Uterus (tissue), 4 donors: ENCODE data around the gene KLRF1. TPM values are rescaled to one million over a fixed set of nuclear protein-coding genes. Genes with fewer than 3 reads are reported as not detected.
A peak's percentile ranks its signal among the peaks of the same experiment; 100 is the strongest.
"Not testable (repeated sequence)": the region's sequence is repeated elsewhere in the genome, so short reads cannot be mapped to it uniquely, and the experiment has no call there.

ENCODE experiments used
- DNase-seq, 2 donors: peaks; one replicate each; pipeline ENCODE4 v3.0.0-alpha.2; 2019 to 2020
- H3K27ac ChIP-seq, 2 donors: fragments of 200-600 bp; sonication (generic); 1 replicate in 1 of 2; 2 replicates in 1 of 2; pipeline ENCODE4 v1.5.1; 2016 to 2018
- H3K27me3 ChIP-seq, 2 donors: fragments of 200-600 bp; sonication (generic); one replicate each; pipeline ENCODE4 v1.5.1; 2018 to 2019; ENCODE audit warnings: control low read depth in 1 of 2
- H3K36me3 ChIP-seq, 2 donors: fragments of 200-600 bp; sonication (generic); one replicate each; pipeline ENCODE4 v1.5.1; 2019; ENCODE audit warnings: control low read depth in 1 of 2
- H3K4me1 ChIP-seq, 2 donors: fragments of 200-600 bp; sonication (generic); one replicate each; pipeline ENCODE4 v1.5.1; 2018 to 2019; ENCODE audit warnings: control low read depth in 1 of 2
- H3K4me3 ChIP-seq, 2 donors: fragments of 200-600 bp; sonication (generic); 1 replicate in 1 of 2; 2 replicates in 1 of 2; pipeline ENCODE4 v1.5.1; 2018 to 2019; ENCODE audit warnings: mild to moderate bottlenecking in 1 of 2
- H3K9me3 ChIP-seq, 2 donors: fragments of 200-600 bp; sonication (generic); one replicate each; pipeline ENCODE4 v1.5.1; 2019; ENCODE audit warnings: control low read depth in 1 of 2
- POLR2A ChIP-seq, 2 donors: fragments of 450-650 bp; IDR thresholded peaks; one replicate each; pipeline ENCODE4 v1.6.1; 2016; ENCODE audit warnings: antibody characterized with exemption in 2 of 2, mild to moderate bottlenecking in 1 of 2, moderate library complexity in 1 of 2
- intact Hi-C: fragments of 100-400 bp; cut with DNase I; formaldehyde crosslinking; loops from one replicate; pipeline ENCODE4 v1.15.1; 2023; ENCODE audit warnings: low total_unique reads
- total RNA-seq, 4 donors: library from RNA; depleted of rRNA in 3 of 4; stranded (reverse); fragments of >200 nt in 3 of 4; gene quantifications; one replicate each; pipeline versions ENCODE4 v1.1.0 to v1.2.4, GENCODE V29; 2014 to 2023
- TF ChIP-seq, protein P1 (sequence below), 4 experiments: fragments of 200-600 bp in 2 of 4; fragments of 450-650 bp in 2 of 4; sonication (generic) in 2 of 4; IDR thresholded peaks; one replicate each; pipeline ENCODE4 v1.5.1; 2016 to 2019; ENCODE audit warnings: antibody characterized with exemption in 4 of 4, mild to moderate bottlenecking in 2 of 4, moderate library complexity in 1 of 4
- donor health status: DM: yes; HTN: yes; CAD: no.

KLRF1 gene
- total RNA-seq, 4 donors from 2014 or later = 0.35 to 1.5 TPM; not detected in 2

DNA sequence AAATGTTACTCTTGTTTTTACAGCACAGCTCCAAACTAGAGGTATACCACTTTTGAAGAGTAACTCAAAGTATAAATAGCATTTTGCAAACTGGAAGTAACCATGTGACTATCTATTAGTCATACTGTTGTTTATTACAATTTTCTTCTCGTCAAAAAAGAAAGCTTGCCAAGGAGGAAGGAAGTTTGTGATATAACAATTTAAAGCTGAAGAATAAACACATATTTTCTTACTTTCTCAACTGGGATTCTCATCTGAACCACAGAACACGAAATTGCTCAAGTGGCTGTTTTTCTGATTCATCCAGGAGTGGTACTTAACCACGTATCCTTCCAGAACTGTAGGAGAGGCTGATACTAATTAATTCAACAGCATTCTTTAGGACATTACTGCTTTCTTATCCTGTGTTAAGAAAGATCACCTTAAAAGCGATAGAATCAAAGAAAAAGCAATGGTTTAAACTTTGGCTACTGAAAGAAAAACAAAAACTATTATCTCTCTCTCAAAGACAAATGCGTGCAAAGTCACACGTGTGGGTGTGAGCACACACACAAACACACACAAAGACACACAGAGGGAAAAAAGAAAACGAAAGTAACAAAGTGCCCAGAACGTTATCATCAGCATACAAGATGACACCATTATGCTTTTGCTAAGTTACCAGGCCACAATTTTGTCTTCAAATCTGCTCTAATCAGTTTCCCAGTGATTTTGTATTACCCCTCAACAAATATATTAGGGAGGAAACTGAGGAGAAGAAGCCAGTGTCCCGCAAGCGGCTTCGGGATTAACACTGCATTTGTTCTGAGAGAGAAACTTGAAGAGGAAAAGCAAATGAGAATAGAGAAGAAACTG, 42.3 kb downstream of the KLRF1 start, which contains the start of gene CLEC2B:
CLEC2B (minus strand) TSS at position 48 of the 855 bp plus-strand sequence.
- peak in 1 of 2 donors; percentile 36 for DNase-seq
- H3K36me3 ChIP-seq = no peaks in the 10 kb centered on the region
- H3K27ac ChIP-seq = peak within 1 kb of the TSS; percentile 84 to 99
- peak within 1 kb of the TSS; percentile 37 to 42 for H3K4me3 ChIP-seq
- intact Hi-C loops = no loop called here
- no peaks in the 10 kb centered on the region for H3K9me3 ChIP-seq
- no peaks in the 10 kb centered on the region for H3K27me3 ChIP-seq
- TF ChIP-seq POLR2A (IDR thresholded peaks at IDR 0.05) = peak; percentile 24 to 62
- TF ChIP-seq, protein P1, sequence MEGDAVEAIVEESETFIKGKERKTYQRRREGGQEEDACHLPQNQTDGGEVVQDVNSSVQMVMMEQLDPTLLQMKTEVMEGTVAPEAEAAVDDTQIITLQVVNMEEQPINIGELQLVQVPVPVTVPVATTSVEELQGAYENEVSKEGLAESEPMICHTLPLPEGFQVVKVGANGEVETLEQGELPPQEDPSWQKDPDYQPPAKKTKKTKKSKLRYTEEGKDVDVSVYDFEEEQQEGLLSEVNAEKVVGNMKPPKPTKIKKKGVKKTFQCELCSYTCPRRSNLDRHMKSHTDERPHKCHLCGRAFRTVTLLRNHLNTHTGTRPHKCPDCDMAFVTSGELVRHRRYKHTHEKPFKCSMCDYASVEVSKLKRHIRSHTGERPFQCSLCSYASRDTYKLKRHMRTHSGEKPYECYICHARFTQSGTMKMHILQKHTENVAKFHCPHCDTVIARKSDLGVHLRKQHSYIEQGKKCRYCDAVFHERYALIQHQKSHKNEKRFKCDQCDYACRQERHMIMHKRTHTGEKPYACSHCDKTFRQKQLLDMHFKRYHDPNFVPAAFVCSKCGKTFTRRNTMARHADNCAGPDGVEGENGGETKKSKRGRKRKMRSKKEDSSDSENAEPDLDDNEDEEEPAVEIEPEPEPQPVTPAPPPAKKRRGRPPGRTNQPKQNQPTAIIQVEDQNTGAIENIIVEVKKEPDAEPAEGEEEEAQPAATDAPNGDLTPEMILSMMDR (IDR thresholded peaks at IDR 0.05) = no peak
- H3K4me1 ChIP-seq = peaks cover 0 to 4% of the 10 kb centered on the region in 2 donors

DNA sequence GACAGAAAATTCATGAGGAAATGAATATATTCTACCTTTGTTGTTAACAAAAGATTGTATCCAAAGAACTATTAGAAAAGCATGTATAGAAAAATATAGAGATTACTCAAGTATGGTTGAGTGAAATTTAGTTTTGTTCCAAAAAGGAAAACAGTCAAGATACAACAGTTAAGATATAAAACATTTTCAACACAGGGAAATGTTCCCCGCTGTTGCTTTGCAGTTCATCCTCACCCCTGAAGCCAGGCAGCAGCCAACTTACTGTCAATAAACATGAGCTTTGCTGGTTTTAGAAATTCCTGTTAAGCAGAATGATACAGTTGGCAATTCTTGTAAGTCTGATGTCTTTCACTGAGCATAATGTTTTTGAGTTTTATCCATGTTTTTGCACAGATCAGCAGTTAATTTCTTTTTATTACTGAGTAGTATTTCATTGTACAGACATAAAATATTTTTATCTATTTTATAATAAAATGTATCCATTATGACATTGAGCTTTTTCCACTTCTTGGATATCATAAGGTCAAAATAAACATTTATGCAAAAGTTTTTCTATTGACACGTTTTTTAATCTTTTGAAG, 43.1 kb downstream of the KLRF1 start:
- no peak for DNase-seq
- H3K4me1 ChIP-seq = peaks cover 0 to 4% of the 10 kb centered on the region in 2 donors
- H3K36me3 ChIP-seq = no peaks in the 10 kb centered on the region
- H3K9me3 ChIP-seq = no peaks in the 10 kb centered on the region
- intact Hi-C loops = no loop called here
- TF ChIP-seq, protein P1 (IDR thresholded peaks at IDR 0.05) = no peak
- TF ChIP-seq POLR2A (IDR thresholded peaks at IDR 0.05) = no peak
- H3K4me3 ChIP-seq = peak overlapping the region; percentile 37 to 42
- peak overlapping the region; percentile 84 to 99 for H3K27ac ChIP-seq
- H3K27me3 ChIP-seq = no peaks in the 10 kb centered on the region

DNA sequence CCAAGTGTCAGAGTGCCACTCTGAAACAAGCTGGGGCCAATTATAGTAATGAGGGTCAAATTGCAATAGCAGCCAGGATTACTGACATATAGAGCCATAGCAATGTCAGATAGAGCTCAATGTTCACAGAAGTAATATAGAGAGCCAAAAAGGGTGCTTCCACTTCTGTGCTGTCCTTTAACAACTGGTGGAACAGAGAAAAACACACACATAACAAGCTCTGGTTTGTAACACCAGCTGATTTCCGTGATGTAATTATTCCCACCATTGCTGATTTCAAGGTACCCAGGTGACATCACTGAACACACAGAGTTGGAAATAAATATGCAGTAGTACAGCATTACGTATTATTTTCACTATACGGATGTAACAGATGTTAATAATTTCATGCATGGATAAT, 44.9 kb downstream of the KLRF1 start:
- TF ChIP-seq, protein P1 (IDR thresholded peaks at IDR 0.05) = no peak
- no peak for TF ChIP-seq POLR2A (IDR thresholded peaks at IDR 0.05)
- Histone ChIP-seq H3K36me3 (no peaks in the 10 kb centered on the region), H3K27me3 (no peaks in the 10 kb centered on the region), H3K4me3 (no peak overlapping the region), H3K9me3 (no peaks in the 10 kb centered on the region), H3K4me1 (peaks cover 0 to 4% of the 10 kb centered on the region in 2 donors), H3K27ac (peak overlapping the region; percentile 84 to 99)
- intact Hi-C loops = no loop called here
- DNase-seq = no peak

DNA sequence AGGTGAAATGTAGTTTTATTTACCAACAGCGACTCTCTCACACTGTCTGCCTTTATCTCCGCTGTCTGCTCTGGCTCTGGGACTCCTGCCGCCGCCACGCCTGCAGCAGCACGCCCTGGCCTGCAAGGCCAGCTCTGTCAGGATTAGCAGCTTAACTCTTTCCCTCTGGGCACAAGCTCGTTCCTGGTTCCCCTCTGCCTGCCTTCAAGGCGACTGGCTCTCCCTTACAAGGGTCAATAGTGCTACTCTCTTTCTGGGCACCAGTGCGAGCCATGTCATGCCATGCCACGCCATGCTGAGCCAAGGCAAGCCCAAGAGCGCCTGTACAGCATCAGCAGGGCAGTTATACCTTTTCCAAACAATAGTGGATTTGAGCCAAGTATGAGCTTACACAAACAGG, 45.5 kb downstream of the KLRF1 start:
- Histone ChIP-seq H3K27me3 (no peaks in the 10 kb centered on the region), H3K27ac (peak overlapping the region in 1 of 2 donors; percentile 84), H3K4me3 (no peak overlapping the region), H3K9me3 (no peaks in the 10 kb centered on the region), H3K36me3 (no peaks in the 10 kb centered on the region), H3K4me1 (peaks cover 0 to 4% of the 10 kb centered on the region in 2 donors)
- intact Hi-C loops = no loop called here
- TF ChIP-seq, protein P1 (IDR thresholded peaks at IDR 0.05) = no peak
- no peak for TF ChIP-seq POLR2A (IDR thresholded peaks at IDR 0.05)
- no peak for DNase-seq

DNA sequence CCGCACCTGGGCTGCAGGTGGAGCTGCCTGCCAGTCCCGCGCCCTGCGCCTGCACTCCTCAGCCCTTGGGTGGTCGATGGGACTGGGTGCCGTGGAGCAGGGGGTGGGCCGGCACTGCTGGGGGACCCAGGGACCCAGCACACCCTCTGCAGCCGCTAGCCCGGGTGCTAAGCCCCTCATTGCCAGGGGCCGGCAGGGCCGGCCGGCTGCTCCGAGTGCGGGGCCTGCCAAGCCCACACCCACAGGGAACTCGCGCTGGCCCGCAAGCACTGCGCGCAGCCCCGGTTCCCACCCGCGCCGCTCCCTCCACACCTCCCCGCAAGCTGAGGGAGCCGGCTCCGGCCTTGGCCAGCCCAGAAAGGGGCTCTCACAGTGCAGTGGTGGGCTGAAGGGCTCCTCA, 48.8 kb downstream of the KLRF1 start:
- H3K27me3 ChIP-seq, H3K36me3 ChIP-seq, H3K4me1 ChIP-seq, H3K4me3 ChIP-seq, DNase-seq, H3K27ac ChIP-seq, intact Hi-C loops, H3K9me3 ChIP-seq: not testable (repeated sequence)
